Colonic mucosa (tissue), 4 donors: ENCODE data around the gene BCL11A. TPM values are rescaled to one million over a fixed set of nuclear protein-coding genes. Genes with fewer than 3 reads are reported as not detected.

ENCODE experiments used
- DNase-seq: peaks from one replicate; pipeline ENCODE4 v3.0.0-alpha.2; 2020
- H3K27ac ChIP-seq: fragments of 200-600 bp; one replicate; pipeline ENCODE4 v1.8.0; 2021
- H3K27me3 ChIP-seq: fragments of 200-600 bp; one replicate; pipeline ENCODE4 v1.8.0; 2021
- H3K36me3 ChIP-seq: fragments of 200-600 bp; one replicate; pipeline ENCODE4 v1.8.0; 2021
- H3K4me1 ChIP-seq: fragments of 200-600 bp; one replicate; pipeline ENCODE4 v1.8.0; 2021; ENCODE audit warnings: mild to moderate bottlenecking
- H3K4me3 ChIP-seq: fragments of 200-600 bp; one replicate; pipeline ENCODE4 v1.8.0; 2021
- H3K9ac ChIP-seq, 2 donors: one replicate each; pipeline ENCODE4 v1.7.0; 2013; ENCODE audit warnings: control low read depth in 2 of 2, low read depth in 2 of 2, low read length in 2 of 2
- H3K9me3 ChIP-seq: fragments of 200-600 bp; one replicate; pipeline ENCODE4 v1.8.0; 2021
- CTCF ChIP-seq: fragments of 200-600 bp; IDR thresholded peaks from one replicate; pipeline ENCODE4 v1.8.0; 2022; ENCODE audit warnings: antibody characterized with exemption, mild to moderate bottlenecking
- intact Hi-C: fragments of 100-400 bp; cut with DNase I; formaldehyde crosslinking; loops from one replicate; pipeline ENCODE4 v1.14.1; 2022
- total RNA-seq, 2 donors: library from RNA; stranded (reverse); fragmentation: NEBNext Ultra II Directional in 1 of 2; extraction: Animal tissue kit (Norgen Biotek cat#: 25700) in 1 of 2; gene quantifications; one replicate each; pipeline ENCODE4 v1.2.1, GENCODE V29; 2021
- donor health status: healthy.
- donor health status: DM: no; HTN: no; CAD: no.
- donor health status: DM: no; HTN: no; CAD: no.

The BCL11A gene
- total RNA-seq, 2 donors from 2014 or later, result 22.9 to 27.1 TPM

GRCh38 chr2:60475123-60475830 is 78.2 kb downstream of the BCL11A start:
- Histone ChIP-seq H3K4me1 (no peaks in the 10 kb centered on the region), H3K9me3 (no peaks in the 10 kb centered on the region), H3K27ac (no peak overlapping the region), H3K4me3 (no peak overlapping the region), H3K36me3 (no peaks in the 10 kb centered on the region), H3K9ac (no peak overlapping the region), H3K27me3 (no peaks in the 10 kb centered on the region)
- peak; percentile 8 for DNase-seq
- TF ChIP-seq CTCF, result no peak
- intact Hi-C loops, result no loop called here

GRCh38 chr2:60474301-60474700 is 79.2 kb downstream of the BCL11A start:
- Histone ChIP-seq H3K27ac (no peak overlapping the region), H3K9ac (no peak overlapping the region), H3K9me3 (no peaks in the 10 kb centered on the region), H3K4me3 (no peak overlapping the region), H3K27me3 (no peaks in the 10 kb centered on the region), H3K4me1 (no peaks in the 10 kb centered on the region), H3K36me3 (no peaks in the 10 kb centered on the region)
- no peak for TF ChIP-seq CTCF
- intact Hi-C loops, result no loop called here
- DNase-seq, result no peak

- H3K4me3 ChIP-seq, result no peak overlapping the region
- H3K36me3 ChIP-seq, result no peaks in the 10 kb centered on the region
- no peaks in the 10 kb centered on the region for H3K27me3 ChIP-seq
- no peak for DNase-seq
- intact Hi-C loops, result no loop called here
- no peak for TF ChIP-seq CTCF
- H3K4me1 ChIP-seq, result no peaks in the 10 kb centered on the region
- H3K9ac ChIP-seq, result no peak overlapping the region
- H3K27ac ChIP-seq, result no peak overlapping the region
- H3K9me3 ChIP-seq, result no peaks in the 10 kb centered on the region
Measured at GRCh38 chr2:60473546-60473945, 79.9 kb downstream of the BCL11A start.

GRCh38 chr2:60472663-60473289 is 80.7 kb downstream of the BCL11A start:
- peak; percentile 3 for DNase-seq
- intact Hi-C loops, result no loop called here
- TF ChIP-seq CTCF, result no peak
- Histone ChIP-seq H3K4me1 (no peaks in the 10 kb centered on the region), H3K4me3 (no peak overlapping the region), H3K36me3 (no peaks in the 10 kb centered on the region), H3K9me3 (no peaks in the 10 kb centered on the region), H3K27ac (no peak overlapping the region), H3K9ac (no peak overlapping the region), H3K27me3 (no peaks in the 10 kb centered on the region)

GRCh38 chr2:60472041-60472440 is 81.4 kb downstream of the BCL11A start:
- DNase-seq, result peak; percentile 12
- intact Hi-C loops, result no loop called here
- Histone ChIP-seq H3K9me3 (no peaks in the 10 kb centered on the region), H3K27me3 (no peaks in the 10 kb centered on the region), H3K36me3 (no peaks in the 10 kb centered on the region), H3K4me3 (no peak overlapping the region), H3K4me1 (no peaks in the 10 kb centered on the region), H3K27ac (no peak overlapping the region), H3K9ac (no peak overlapping the region)
- TF ChIP-seq CTCF, result no peak
